Progenitor cell of endocrine pancreas (in vitro differentiated cells): ENCODE measurements around the gene PCSK9. TPM values are rescaled to one million over a fixed set of nuclear protein-coding genes. Genes with fewer than 3 reads are reported as not detected.

Source experiments
- DNase-seq: peaks from one replicate; pipeline ENCODE4 v3.0.0; 2021; ENCODE audit warnings: low spot score; ENCODE audit not compliant: unreplicated experiment
- H3K27ac Mint-ChIP-seq: 2 replicates; pipeline ENCODE4 v1.8.0; 2021; ENCODE audit warnings: mild to moderate bottlenecking, moderate library complexity, mixed read lengths
- H3K27me3 Mint-ChIP-seq: 2 replicates; pipeline ENCODE4 v1.8.0; 2021; ENCODE audit warnings: mixed read lengths
- H3K36me3 Mint-ChIP-seq: 2 replicates; pipeline ENCODE4 v1.8.0; 2022; ENCODE audit warnings: mixed read lengths; ENCODE audit not compliant: insufficient read depth
- H3K4me1 Mint-ChIP-seq: 2 replicates; pipeline ENCODE4 v1.8.0; 2021; ENCODE audit warnings: low read depth, mixed read lengths
- H3K4me3 Mint-ChIP-seq: 2 replicates; pipeline ENCODE4 v1.8.0; 2021; ENCODE audit warnings: low read depth, mild to moderate bottlenecking, moderate library complexity, mixed read lengths
- H3K9me3 Mint-ChIP-seq: 2 replicates; pipeline ENCODE4 v1.8.0; 2021; ENCODE audit warnings: low read depth, mixed read lengths
- CTCF ChIP-seq: fragments of 200-600 bp; sonication (generic); IDR thresholded peaks from one replicate; pipeline ENCODE4 v1.5.0; 2021; ENCODE audit warnings: antibody characterized with exemption, mild to moderate bottlenecking; ENCODE audit not compliant: unreplicated experiment
- total RNA-seq: library from RNA; stranded (reverse); gene quantifications from 2 replicates; pipeline ENCODE4 v1.2.1, GENCODE V29; 2021

The PCSK9 gene
- total RNA-seq, 1 donor from 2014 or later, result 18.7 TPM

GRCh38 chr1:55065648-55066047 is 26.3 kb downstream of the PCSK9 start:
- Mint-ChIP-seq H3K36me3 (peaks cover 29% of the 10 kb centered on the region), H3K4me3 (no peak overlapping the region), H3K9me3 (no peaks in the 10 kb centered on the region), H3K27me3 (no peaks in the 10 kb centered on the region), H3K4me1 (peaks cover 2% of the 10 kb centered on the region), H3K27ac (peak overlapping the region; percentile 10)
- no peak for DNase-seq
- TF ChIP-seq CTCF, result no peak

GRCh38 chr1:55067022-55067778 is 27.9 kb downstream of the PCSK9 start:
- H3K4me3 Mint-ChIP-seq, result no peak overlapping the region
- H3K4me1 Mint-ChIP-seq, result peaks cover 5% of the 10 kb centered on the region
- no peaks in the 10 kb centered on the region for H3K9me3 Mint-ChIP-seq
- H3K36me3 Mint-ChIP-seq, result peaks cover 37% of the 10 kb centered on the region
- H3K27me3 Mint-ChIP-seq, result no peaks in the 10 kb centered on the region
- no peak for DNase-seq
- no peak overlapping the region for H3K27ac Mint-ChIP-seq
- no peak for TF ChIP-seq CTCF

- Mint-ChIP-seq H3K27me3 (no peaks in the 10 kb centered on the region), H3K4me1 (peaks cover 5% of the 10 kb centered on the region), H3K36me3 (peaks cover 42% of the 10 kb centered on the region), H3K27ac (no peak overlapping the region), H3K9me3 (no peaks in the 10 kb centered on the region), H3K4me3 (no peak overlapping the region)
- no peak for DNase-seq
- TF ChIP-seq CTCF, result no peak
Observed at GRCh38 chr1:55067914-55068313, 28.6 kb downstream of the PCSK9 start.

GRCh38 chr1:55068638-55069037 is 29.3 kb downstream of the PCSK9 start:
- no peak for TF ChIP-seq CTCF
- no peak for DNase-seq
- H3K4me3 Mint-ChIP-seq, result no peak overlapping the region
- H3K36me3 Mint-ChIP-seq, result peaks cover 45% of the 10 kb centered on the region
- H3K4me1 Mint-ChIP-seq, result peaks cover 5% of the 10 kb centered on the region
- no peaks in the 10 kb centered on the region for H3K9me3 Mint-ChIP-seq
- H3K27me3 Mint-ChIP-seq, result no peaks in the 10 kb centered on the region
- no peak overlapping the region for H3K27ac Mint-ChIP-seq

- Mint-ChIP-seq H3K9me3 (no peaks in the 10 kb centered on the region), H3K27me3 (no peaks in the 10 kb centered on the region), H3K4me3 (no peak overlapping the region), H3K36me3 (peaks cover 45% of the 10 kb centered on the region), H3K4me1 (peaks cover 5% of the 10 kb centered on the region), H3K27ac (no peak overlapping the region)
- no peak for TF ChIP-seq CTCF
- no peak for DNase-seq
Observed at GRCh38 chr1:55069280-55069679, 29.9 kb downstream of the PCSK9 start.
